ENCODE measurements around the gene EIF3A. TPM values are rescaled to one million over a fixed set of nuclear protein-coding genes. Genes with fewer than 3 reads are reported as not detected.

EIF3A gene
- total and polyA plus RNA-seq, 9 of the 15 experiments (the other 6 are each of a cell fraction or from before 2014, with no cell fraction given), result 19.6 to 163 (median 102) TPM

GRCh38 chr10:119003572-119004289 lies 76.9 kb downstream of the EIF3A start:
- ChIA-PET POLR2A (no interaction called here), CTCF (ENCODE audit: low intra/inter-chr PET ratio) (no interaction called here)
- peaks cover 7 to 35% of the 10 kb centered on the region in 2 experiments; a peak in 3 of 5 replicates for H3K27me3 ChIP-seq (ENCODE audit: control insufficient read depth in 2 of 2, insufficient read depth in 2 of 2, low read length in 2 of 2)
- no peak for DNase-seq (ENCODE audit: extremely low read depth in 1 of 4, low spot score in 3 of 4)
- 0 out of 2 replicates have a peak, but pooled peaks cover 4% of the 10 kb centered on the region for H4K20me1 ChIP-seq (replicated peaks; ENCODE audit: control insufficient read depth, insufficient read depth, low read length)
- ATAC-seq, result no peak
- H3K36me3 ChIP-seq (ENCODE audit: control insufficient read depth, insufficient read depth, low read length), result no peaks in the 10 kb centered on the region
- no peak for FAIRE-seq
- H3K9me3 ChIP-seq (replicated peaks; ENCODE audit: control insufficient read depth, insufficient read depth, low read depth, low read length), result no peaks in the 10 kb centered on the region
- BruUV-seq (replicated peaks), result no TSS peak
- H3K4me1 ChIP-seq (replicated peaks in 1 of 2; ENCODE audit: control insufficient read depth in 2 of 2, insufficient read depth in 2 of 2, low read length in 2 of 2), result no peaks in the 10 kb centered on the region
- H2AFZ ChIP-seq (ENCODE audit: low read depth, low read length), result no peak overlapping the region
- no peaks in the 10 kb centered on the region for H3K79me2 ChIP-seq (ENCODE audit: control insufficient read depth, insufficient read depth, low read length)
- H3K9me1 ChIP-seq (ENCODE audit: control insufficient read depth, insufficient read depth, low read length), result no peaks in the 10 kb centered on the region
- no peak overlapping the region for H3K9ac ChIP-seq (ENCODE audit: insufficient read depth in 1 of 2, low read depth in 2 of 2, low read length in 2 of 2)
- intact Hi-C loops (cut with micrococcal nuclease), result no loop called here
- no peak overlapping the region for H3K4me3 ChIP-seq
- 0% methylated on average over 3 of the region's 7 CpGs for WGBS (ENCODE audit: insufficient coverage, low coverage, missing lambda C conversion rate)
- TF ChIP-seq RBM25 (IDR thresholded peaks at IDR 0.05; ENCODE audit: low read depth, low read length, severe bottlenecking) (peak; percentile 25), MCM2 (IDR thresholded peaks at IDR 0.05; ENCODE audit: low read depth) (no peak), STAT6 (CRISPR knock-in tag; IDR thresholded peaks at IDR 0.05) (no peak)
- in situ Hi-C loops (cut with MboI), result no loop called here
- no peak overlapping the region for H3K27ac ChIP-seq (ENCODE audit: extremely low read depth, low read depth, low read length)
- no peak overlapping the region for H3K4me2 ChIP-seq (ENCODE audit: insufficient read depth, low read length)

Data from K562 (cell line).